Stimulated activated CD4-positive, alpha-beta T cell treated with anti-CD3 and anti-CD28 coated beads, TNF-alpha, amount 100 ng/mL, for 1 hour (primary cell): ENCODE results near the gene AK9.

Experiments used
- DNase-seq, 3 donors: peaks; one replicate each; pipeline ENCODE4 v3.0.0-alpha.2; 2020; ENCODE audit warnings: low read depth in 3 of 3, low spot score in 1 of 3

AK9 gene

GRCh38 chr6:109515781-109516409 lies 175.1 kb downstream of the AK9 start:
- DNase-seq = no peak

DNA sequence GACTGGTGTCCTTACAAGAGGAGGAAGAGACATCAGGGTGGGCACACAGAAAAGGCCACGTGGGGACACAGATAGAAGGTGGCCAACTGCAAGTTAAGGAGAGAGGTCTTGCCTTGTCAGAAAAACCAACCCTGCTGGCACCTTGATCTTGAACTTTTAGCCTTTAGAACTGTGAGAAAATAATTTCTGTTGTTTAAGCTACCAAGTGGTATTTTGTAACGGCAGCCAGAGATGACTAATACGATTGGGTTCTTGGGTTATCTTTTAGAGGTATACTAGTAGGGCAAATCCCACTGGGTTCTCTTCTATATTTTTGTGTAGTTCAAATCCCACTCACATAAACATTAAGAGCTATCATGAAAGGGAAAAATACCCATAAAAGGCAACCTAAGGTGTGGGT lies 176.1 kb downstream of the AK9 start:
- no peak for DNase-seq

DNA sequence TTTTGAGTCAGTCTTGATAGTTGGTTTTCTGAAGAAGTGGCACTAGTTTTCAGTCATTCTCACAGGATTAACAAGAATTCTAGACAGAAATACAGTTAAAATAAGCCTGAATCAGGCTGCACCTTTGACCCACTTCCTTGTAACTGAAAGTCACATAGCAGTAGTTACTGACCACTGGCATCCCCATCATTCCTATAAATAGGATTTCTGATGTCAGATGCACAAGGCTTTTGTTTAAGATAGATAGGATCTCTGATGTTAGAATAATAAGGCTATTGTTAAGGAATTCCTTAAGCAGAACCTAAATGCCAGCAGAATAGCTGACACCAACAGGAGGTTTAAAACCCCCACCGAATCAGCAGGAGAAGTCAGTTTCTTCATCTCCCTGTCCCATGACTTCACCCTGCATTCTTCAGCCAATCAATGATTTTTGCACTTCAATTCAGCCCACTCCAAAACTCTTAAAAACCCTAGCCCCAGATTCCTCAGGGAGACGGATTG lies 177.4 kb downstream of the AK9 start:
- no peak for DNase-seq

DNA sequence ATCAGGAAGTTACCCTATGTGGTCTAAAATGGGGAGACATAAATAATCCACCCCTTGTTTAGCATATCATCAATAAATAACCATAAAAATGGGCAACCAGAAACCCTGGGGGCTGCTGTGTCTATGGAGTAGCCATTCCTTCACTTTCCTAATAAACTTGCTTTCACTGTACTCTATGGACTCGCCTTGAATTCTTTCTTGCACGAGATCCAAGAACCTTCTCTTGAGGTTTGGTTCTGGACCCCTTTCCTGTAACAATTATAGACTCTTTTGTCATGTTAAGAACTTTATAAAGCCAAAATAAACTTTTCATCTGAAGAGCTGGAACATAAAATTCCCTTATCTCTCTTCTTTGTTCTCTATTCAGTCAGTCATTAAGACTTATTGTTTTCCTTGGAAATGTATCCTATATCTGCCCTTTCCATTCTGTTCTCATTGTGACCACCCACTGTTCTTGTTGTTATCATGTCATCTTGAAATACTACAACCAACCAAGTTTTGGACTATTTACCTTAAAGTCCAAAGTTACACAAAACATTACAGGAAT lies 178.7 kb downstream of the AK9 start:
- DNase-seq = no peak

GRCh38 chr6:109511832-109512231 lies 179.2 kb downstream of the AK9 start:
- DNase-seq = no peak

DNA sequence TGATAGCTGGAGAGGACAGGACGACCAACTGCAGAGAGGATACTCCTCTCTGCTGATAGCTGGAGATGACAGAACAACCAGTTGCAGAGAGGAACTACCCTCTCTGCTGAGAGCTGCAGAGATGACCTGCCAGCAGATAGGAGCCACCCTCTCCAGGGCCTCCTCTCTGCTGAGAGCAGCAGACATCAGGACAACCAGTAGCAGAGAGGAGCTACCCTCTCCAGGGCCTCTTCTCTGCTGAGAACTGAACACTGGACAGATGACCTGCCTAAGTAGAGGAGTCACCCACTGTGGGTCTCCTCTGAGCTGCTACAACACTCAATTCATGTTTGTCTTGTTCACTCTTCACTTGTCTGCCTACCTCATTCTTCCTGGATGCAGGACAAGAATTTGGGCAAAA lies 180.6 kb downstream of the AK9 start:
- no peak for DNase-seq

GRCh38 chr6:109508166-109508860 lies 182.7 kb downstream of the AK9 start:
- no peak for DNase-seq

GRCh38 chr6:109507490-109508072 lies 183.4 kb downstream of the AK9 start:
- no peak for DNase-seq

DNA sequence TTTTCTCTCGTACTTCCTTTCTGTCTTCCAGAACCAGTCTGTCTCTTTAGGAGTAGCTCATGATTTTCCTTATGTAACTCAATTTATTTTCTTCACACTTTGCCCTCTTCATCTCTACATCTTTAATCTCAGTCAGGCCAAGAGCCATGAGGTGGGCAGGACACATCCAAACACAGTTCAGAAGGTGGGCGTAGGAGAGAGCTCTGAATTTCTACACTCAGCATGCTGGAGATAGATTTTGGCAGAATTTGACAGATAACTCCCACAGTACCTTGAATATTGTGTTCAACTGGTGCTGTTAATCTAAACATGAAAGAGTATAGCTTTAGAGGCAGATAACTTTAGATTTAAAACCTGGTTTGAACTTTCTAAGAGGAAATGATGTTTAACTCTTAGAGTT lies 184.2 kb downstream of the AK9 start:
- DNase-seq = no peak

GRCh38 chr6:109506314-109506713 lies 184.7 kb downstream of the AK9 start:
- no peak for DNase-seq

DNA sequence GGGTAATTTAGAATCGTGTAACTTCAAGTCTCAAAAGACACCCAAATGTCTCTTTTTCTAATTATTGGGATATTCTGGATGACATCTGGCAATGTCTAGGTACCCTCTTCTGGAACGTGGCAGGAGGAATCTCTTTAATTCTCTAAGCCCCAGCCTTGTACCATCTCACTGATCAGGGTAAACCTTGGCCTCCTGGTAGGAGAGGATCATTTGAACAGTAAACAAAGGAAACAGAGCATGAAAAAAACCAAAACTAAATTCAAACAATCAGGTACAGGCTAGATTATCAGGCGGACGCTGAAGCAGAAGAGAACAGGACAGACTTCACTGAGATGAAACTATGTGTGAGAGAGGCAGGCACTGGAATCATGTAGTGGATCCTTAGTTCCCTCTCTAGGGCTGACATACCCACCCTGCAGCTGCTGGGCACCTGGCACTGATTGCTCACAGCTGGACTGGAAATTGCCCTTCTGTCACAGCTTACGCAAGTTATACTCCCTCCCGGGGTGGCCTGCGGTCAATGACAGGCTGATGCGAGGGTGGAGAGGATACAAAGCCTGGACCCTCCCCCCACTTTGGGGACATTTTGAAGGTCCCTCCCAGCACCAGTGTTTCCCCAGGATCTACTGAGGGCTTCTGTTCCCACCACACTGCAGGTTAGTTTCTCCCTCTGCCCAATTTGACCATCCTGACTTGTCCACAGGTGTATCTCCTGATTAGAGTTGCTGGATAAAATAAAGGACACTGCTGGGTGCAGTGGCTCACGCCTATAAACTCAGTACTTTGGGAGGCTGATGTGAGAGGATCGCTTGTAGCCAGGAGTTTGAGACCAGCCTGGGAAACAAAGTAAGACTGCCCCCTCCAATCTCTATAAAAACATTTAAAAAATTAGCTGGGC lies 187.4 kb downstream of the AK9 start:
- DNase-seq = no peak

- no peak for DNase-seq
These were observed 192.1 kb downstream of the AK9 start for GRCh38 chr6:109498936-109499335.

- DNase-seq = no peak
These were observed 192.9 kb downstream of the AK9 start for GRCh38 chr6:109498052-109498451.

DNA sequence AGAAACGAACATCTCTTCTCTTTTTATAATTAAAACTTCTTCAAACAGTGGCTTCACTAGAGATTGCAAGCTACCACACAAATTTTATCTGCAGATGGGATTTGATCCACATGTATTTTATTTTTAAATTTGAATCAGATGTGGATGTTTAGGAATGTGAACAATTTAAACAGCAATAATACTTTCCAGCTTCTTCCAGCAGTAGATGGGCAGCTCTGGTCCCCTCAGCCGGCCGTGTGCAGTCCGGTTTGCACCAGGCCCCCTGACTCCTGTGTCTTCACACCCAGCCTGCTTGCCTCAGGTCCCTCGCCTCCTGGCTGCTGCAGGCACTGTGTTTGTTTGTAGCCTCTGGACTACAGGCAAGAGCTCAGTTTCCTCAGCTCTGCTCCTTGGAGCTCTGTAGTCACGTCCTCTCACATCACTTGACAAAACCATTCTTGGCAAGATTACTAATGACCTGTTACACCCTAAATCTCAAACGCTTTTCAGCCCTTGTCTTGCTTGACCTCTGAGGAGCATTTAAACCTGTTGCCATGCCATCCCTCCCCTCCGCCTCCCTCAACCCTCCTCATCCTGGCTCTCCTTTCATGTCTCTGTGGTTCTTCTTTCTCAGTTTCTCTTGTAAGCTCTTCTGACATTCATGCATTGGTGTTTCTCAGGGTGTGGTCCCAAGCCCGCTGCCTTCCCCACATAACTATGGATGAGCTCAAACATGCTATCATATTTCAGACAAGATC lies 194.8 kb downstream of the AK9 start:
- DNase-seq = no peak

- no peak for DNase-seq
These were observed 197.1 kb downstream of the AK9 start for GRCh38 chr6:109493865-109494264.

DNA sequence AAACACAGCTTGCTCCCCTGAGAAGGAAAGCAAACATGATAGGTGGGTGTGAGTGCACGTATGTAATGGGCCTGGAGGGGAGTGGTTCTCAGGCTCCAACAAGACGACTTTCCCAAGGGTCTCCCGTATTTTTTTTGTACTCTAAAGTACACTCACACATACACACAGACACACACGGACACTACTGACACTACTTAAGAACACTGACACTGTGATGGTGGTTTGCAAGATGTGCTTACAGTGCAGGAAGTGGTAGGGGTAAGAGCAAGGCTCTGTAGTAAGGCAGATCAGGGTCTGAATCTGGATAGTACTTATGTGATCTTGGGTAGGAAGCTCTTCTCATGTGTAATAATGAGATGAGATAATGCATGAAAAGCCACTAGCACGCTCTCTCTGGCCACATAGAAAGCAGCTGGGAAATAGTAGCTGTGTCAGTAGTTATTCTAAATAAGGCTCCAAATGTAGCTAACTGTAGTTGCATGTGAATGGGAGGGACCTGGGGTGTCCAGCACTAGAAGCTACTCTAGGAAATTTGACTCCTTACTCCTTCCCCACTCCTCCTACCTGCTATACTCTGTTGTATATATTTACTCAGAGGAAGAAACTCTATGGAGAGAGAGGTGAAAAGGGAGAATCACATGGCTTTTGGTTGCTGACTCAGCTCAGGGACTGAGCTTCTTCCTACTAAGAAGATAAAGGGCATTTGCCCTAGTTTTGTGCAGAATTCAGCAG lies 199.6 kb downstream of the AK9 start:
- no peak for DNase-seq

- DNase-seq = no peak
These were observed 200.3 kb downstream of the AK9 start for GRCh38 chr6:109490713-109491112.

DNA sequence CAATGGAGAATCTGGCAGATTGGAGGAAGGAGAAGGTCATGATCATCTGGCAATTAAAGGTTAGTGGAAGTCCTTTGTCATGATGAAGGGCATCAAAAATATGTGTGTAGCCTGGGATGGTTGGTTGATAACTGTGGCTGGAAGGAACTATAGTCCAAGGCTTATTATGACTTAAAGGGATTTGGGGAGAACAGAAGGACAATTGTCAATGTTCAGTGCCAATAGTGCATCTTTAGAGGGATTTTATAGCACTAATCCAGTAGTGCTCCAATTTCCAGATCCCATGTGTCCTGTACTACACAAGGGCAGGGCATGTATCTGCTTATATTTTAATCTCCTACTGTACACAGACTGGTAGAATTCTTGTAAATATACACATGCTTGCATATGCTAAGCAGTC lies 203.0 kb downstream of the AK9 start:
- no peak for DNase-seq

- no peak for DNase-seq
These were observed 204.9 kb downstream of the AK9 start for GRCh38 chr6:109486068-109486467.
